GM21529 (cell line): ENCODE data around the gene PIAS4.

ENCODE experiments used
- ATAC-seq: cut with Tn5 transposase; IDR thresholded peaks from one replicate; pipeline ENCODE4 v1.9.1; 2021; ENCODE audit not compliant: unreplicated experiment

Gene PIAS4

DNA sequence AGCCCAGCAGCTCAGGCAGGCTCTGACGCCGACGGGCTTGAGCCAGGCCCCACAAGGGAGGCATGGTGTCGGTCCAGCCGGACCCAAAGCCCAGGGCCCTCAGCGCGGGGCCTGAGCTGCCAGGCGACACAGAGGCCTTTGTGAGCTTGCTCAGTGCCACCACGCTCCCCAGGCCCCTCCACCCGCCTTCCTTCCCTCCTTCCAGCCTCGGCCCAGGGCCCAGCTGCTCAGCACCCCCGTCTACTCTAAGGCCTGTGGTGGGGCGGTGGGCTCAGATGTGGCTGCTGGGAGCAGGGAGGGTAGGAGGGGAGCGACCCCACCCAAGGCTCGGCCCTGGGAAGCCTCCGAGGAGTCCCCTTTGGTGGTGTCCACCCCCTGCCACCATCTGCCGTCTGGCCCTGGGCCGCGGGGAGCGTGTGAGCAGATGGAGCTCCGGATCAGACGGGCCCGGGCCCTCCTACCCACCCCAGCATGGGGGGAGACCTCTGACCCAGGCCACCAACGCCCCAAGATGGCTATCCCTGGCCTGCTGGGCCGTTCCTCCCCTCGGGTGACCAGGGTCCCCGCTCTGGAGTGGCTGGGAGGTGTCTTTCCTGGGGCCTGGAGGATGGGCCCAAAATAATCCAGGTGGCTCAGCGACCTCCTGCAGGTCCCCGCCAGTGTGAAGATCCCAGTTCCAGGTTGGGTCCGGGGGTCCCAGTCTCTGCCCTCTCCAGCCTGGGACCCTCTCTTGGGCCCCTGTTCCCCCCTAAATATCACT lies 51.3 kb downstream of the PIAS4 start:
- ATAC-seq, result no peak

DNA sequence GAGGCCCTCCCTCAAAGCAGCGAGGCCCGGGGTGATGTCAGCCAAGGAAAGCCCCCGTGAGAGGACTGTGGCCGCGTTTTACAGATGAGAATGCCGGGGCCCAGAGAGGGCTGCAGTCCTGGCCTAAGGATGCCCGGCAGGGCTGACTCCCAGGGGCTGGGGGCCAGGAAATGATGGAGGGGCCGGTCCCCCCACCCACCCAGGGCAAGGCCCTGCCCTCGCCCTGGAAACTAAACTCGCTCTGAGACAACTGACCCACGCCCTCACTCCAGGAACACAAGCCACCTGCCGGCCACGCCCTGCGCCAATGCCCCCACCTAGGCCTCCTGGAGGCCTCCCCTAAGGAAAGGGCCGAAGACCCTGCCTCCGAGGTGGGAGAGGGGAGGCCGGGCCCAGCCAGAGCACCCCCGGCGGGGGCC lies 51.9 kb downstream of the PIAS4 start:
- no peak for ATAC-seq

DNA sequence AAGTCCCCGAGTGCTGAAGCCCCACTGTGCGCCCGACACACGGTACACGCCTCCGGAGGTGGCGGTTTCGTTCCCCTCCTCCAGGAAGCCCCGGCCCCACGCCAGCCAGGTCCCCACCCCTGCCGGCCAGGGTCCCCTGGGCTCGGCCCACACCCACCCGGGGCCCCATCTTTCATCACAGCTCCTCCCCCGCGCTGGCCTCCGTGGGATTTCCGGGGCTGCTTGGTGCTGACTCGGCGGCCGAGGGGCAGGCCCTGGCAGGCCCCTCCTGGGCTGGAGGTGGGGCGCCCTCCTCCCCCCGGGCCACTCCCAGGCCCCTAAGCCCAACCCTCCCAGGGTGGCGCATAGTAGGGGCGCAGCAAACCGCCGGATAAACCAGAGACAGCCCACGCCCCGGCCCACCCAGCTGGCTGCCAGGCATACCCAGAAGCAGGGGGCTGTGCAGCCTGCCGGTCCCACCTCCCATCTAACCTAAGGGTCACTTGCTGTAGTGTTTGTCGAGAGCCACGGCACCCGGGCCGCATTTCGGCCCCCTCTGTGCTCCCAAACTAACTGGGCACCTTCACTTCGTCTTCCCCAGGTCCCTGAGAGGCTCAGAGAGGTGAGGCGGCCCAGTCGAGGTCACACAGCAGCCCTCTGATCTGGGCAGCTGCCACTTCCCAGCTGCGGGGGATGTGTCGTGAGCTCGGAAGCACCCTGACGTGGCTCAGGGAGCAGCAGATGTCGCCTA lies 52.5 kb downstream of the PIAS4 start:
- ATAC-seq, result peak; percentile 28

DNA sequence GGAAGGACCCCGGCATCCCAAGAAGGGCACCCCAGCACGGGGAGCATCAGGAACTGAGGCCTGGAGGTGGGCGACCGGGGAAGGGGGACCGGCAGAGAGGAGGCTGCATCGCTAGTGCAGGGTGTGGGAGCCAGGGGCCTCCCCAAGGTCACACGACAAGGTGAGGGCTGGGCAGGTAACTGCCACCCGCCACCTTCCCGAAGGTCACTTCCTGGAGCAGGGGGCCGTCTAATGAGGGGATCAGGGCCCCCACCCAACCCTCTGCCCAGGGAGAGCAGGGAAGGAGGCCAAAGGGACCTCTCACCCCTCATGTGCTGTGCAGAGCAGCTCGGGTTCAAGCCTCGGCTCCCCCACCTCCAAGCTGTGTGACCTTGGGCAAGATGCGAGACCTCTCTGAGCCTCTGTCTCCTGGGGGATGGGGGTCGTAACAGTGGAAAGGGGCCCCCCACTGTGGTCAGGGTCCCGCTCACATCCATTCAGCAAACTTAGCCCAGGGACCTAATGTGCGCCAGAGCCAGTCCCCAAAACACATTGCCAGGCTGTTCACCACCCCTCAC lies 53.2 kb downstream of the PIAS4 start:
- no peak for ATAC-seq

DNA sequence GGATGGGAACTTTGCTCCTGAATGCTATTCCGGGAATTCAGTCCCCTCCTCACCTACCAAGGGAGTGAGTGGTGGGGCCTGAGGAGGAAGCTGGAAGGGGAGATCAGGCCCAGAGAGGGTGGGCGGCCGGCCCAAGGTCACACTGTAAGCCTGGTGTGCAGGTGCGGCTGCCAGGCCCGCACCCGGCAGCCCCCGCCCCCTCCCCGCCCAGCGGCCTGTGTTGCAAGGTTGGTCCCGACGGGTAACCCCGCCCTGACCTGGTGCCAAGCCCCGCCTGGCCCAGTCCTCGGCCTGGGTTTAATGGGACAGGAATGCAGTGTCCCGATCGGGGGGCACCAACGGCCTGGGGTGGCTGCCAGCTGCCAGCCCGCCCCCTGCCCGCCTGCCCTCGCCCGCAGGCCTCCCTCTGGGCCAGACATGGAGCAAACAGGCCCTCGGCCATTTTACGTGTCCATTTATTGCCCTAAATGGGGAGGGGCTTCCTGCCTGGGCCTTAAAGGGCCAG lies 53.7 kb downstream of the PIAS4 start:
- ATAC-seq, result no peak

DNA sequence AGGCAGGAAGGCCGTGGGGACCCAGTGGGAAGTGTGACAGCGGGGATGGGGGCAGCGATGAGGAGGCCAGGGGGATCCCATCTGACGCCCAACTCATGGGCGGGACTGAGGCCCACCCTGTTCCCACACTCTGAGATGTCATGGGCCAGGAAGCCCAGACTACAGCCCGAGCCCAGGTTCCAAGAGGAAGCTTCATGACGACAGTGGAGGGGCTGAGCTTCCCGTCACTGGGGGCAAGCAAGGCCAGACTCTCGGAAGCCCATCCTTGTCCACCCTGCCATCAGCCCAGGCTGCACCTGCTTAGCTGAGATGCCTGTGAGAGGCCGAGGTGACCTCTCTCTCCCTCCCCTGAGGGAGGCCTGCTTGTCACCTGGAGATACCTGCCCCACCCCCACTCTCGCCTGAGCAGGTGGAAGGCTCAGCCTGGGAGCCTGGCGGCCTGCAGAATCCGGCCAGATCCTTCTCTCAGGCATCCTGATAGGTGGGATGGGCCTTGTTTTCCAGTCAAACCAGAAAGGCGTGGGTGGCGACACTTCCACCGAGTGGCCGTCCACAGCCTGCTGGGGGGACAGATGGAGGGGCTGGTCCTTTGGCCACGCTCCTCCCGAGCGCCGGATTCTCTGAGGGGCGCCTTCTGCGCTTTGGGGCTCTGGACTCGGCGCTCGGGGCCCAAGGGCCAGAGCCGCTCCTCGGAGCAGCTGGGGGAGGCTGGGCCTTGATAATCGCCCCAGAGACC lies 54.3 kb downstream of the PIAS4 start:
- no peak for ATAC-seq

DNA sequence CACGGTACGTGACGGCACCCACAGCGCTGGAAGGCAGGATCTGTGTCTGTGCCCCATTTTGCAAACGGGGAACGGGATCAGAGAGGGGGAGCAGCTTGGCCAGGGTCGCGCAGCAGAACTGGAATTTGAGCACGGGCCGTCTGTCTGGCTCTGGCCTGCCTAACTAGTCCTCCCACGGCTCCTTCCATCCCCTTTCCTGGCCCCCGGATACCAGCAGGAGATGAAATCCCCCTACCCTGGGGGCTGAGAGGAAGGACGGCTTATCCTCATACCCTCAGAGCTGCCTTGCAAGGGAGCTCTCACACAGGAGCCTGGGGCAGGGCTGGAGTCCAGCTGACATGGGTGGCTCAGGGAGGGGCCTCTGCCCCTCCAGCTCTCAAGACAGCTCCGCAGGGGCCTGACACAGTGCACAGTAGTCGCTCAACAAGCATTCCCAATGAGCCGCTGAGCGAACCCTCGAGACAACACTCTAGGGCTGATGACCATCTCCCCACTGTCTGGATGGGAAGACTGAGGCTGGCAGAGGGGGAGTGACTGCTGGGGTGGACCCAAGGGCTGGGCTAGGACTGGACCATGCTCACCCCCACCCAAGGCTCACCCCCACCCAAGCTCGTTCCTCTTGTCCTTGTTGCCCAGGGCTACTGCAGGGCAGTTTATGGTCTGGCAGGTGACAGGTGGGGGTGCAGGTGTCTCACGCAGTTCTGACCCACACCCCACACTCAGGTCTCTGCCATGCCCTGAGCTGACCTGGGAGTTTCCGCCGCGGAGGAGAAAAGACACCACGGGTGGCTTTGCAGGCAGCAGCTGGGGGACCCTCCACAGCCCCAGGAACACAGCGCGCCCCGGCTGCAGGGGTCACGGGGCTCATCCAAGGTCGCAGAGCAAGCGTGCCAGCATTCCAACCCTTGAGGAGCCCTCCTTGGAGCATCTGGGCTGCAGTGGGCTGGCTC lies 55.2 kb downstream of the PIAS4 start:
- ATAC-seq, result no peak

DNA sequence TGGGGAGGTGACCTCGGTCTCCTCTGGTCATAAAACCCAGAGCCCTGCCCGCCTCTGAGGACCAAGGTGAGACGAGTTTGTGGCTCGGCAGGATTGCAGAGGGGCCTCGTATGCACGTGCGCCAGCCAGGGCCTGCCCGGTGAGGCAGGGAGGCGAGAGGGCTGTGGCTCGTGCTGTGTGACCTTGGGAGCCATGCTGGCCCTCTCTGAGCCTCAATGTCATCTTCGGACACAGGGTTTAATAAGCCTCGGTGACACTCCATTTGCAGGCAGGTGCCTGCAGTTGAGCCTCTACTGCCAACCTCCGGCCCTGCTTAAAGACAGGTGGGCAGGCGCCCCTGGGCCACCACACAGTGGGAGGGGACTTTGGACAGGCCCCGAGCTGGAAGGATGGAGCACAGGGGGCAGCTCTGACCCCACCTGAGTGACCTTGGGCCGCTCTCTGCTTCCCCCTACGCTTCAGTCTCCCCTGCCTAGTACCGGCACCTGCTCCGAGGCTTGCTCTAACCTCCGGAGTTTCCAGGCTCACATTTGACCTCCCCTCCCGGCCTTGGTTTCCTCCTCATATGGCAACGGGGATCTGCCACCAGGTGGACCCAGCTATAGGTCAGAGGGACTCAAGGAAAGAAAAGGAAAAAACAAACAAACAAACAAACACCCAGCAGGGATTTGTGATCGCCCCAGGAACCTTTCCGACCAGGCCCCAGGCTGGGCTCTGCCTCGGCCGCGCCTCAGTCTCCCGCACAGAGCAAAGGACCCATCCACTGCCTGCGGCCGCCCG lies 56.0 kb downstream of the PIAS4 start:
- ATAC-seq, result no peak

DNA sequence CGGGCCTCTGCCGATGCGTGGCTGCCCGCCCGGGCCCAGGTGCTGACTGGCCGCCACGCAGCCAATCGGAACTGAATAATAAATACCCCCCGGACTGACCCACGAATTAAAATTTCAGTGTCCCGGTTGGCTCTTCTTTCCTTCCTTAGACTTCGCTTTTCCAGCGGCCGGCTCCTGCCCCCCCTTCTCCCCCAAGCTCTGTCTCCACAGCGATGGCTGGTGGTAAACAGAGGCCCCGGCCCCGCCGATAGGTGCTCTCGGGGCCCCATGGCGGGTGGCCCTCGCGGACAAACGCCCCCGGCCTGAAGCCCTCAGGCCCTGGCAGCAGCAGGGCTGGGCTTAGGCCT lies 56.6 kb downstream of the PIAS4 start:
- ATAC-seq, result no peak

DNA sequence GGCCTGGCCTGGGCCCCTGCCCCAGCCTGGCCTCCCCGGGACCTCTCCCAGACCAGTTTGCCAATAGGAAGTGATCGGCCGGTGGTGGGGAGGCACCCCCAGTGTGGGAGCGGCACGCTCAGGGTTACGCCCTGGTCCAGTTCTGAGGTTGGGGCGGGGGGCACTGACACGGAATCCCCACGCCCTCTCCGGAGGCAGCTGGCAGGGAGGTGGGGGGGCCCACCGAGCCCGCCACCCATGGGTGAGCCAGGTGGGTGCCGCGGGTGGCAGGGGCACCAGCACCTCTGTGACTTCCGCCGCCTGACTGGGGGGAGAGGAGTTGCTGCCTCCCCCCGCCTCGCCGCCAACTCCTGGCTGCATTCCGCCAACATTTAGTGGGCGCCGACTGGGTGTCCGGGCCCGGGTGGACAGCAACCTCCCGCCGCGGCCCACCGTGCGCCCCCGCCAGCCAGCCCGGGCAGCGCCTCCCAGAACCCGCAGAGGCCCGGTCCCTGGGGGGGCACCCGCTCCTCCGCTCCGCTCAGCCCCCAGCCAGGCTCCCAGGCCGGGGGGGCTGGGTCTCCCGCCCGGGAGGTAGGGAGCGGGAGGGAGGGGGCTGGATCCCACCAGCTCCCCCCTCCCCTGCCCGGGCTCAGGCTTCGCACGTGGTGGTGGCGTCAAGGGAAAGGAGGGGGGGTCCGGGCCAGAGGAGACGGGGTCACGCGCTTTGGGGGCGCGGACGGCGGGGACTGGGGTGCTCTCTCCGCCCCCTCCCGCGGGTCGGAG lies 57.1 kb downstream of the PIAS4 start:
- ATAC-seq, result peak; percentile 1

DNA sequence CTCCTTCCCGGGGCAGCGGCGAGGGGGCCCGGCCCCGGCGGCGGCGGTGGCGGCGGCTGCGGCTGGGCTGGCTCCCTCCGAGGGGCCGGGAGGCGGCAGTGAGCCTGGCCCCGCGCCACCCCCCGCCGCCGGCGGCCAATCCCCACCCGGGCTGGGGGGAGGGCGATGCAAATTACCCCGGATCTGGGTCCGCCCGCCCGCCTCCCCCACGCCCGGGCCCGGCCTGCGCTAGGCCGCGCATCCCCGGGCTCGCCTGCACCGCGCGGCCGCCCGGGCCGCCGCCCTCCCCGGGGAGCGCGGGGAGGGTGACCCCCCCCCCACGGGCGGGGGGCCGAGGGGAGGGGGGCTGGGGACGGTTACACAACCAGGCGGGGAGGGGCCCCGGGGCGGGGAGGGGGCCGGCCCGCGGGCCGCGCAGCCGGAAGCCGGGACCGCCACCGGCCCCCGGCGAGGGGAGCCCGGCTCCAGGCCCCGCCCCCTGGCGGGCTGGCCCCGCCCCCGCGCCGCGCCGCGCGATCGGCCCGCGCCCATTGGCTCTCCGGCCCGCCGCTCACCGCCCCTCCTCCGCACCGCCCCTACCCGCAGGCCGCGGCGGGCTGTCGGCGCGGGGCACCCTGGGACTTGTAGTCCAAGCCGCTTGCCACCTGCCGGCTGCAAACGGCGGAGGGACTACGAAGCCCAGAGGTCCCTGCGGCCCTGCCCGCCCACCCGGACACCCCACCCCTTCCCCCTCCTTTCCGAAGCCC lies 58.1 kb downstream of the PIAS4 start:
- ATAC-seq, result peak; percentile 63

DNA sequence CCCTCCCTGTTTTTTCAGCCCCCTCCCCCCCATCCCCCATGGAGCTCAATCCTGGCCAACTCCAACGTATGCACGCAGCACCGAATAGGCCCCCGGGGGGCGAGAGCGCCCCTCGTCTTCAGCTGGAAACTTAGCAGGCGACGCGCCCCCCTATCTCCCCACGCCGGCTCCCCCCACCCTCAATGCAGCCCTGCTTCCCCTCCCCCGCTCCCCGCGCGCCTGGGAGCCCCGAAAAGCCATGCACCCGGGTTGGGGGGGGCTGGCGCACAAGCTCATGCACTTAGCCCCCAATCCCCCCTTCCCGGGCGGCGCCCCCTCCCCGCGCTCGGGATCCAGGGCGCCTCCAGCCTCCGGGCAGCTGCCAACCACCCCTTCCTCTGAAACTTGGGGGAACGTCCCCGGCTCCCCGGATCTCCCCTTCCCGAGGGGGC lies 58.7 kb downstream of the PIAS4 start:
- no peak for ATAC-seq

DNA sequence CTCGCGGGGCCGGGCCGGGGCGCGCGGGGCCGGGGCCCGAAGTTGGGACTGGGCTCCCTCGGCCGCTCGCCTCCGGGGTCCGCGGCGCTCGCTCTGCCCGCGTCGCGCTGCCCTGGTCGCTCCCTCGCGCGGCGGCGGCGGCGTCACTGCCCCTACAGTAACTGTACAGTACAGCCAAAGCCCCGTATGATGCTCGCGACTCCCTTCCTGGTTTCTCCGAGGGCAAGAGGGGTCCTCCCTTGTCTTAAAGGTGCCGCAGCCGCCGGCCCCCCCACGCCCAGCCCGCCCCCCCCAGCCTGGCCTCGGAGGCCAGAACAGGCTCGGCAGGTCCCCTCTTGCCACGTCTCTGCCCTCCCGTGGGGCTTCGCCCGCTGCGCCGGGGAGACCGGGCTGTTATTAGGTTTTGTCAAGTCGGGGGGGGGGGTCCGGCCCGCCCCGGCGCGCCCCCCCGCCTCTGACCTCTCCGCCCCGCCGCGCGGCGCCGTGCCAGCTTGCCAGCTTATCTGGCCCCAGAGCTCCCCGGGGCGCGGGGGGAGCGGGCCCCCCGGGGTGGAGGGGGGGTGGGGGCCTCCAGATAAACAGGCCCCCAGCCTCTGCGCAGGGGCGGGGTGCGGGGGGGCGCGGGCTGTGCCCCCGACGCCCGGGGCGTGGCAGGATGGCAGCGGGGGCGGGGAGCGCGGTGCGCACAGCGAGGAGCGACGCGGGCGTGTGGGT lies 59.3 kb downstream of the PIAS4 start, which contains the start of gene ZBTB7A:
ZBTB7A (minus strand) TSS at position 218 of the 714 bp plus-strand sequence. CDS start 11,667 bp downstream, outside the sequence.
- no peak for ATAC-seq

DNA sequence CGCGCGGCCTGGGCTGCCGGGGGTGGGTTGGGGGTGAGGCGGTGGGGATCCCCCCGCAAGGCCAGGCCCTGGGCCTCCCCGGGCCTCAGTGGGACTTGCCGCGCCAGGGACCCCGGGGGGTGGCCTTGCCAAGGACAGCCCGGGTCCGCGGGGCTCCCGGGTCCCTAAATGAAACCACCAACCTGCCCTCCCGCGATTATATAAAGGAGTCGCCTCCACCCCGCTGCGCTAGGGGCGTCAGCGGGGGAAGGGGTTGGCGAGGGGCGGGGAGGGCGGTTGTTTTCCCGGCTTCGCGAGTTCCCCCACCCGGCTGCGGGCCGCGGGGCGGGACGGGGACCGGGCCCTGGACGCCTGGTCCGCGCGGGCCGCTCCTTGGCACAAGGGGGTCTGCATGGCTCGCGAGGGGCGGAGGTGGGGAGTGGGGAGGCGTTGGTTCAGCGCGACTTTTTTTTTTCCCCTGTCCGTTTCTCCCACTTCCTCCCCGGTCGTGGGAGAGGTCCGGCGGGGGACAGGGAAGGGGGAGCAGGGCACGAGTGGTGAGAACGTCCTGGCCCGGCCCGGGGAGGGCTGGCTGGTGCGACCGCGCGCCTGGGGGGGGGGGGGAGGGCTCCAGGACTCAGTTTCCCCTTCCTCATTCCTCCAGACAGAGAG lies 60.0 kb downstream of the PIAS4 start:
- ATAC-seq, result no peak

DNA sequence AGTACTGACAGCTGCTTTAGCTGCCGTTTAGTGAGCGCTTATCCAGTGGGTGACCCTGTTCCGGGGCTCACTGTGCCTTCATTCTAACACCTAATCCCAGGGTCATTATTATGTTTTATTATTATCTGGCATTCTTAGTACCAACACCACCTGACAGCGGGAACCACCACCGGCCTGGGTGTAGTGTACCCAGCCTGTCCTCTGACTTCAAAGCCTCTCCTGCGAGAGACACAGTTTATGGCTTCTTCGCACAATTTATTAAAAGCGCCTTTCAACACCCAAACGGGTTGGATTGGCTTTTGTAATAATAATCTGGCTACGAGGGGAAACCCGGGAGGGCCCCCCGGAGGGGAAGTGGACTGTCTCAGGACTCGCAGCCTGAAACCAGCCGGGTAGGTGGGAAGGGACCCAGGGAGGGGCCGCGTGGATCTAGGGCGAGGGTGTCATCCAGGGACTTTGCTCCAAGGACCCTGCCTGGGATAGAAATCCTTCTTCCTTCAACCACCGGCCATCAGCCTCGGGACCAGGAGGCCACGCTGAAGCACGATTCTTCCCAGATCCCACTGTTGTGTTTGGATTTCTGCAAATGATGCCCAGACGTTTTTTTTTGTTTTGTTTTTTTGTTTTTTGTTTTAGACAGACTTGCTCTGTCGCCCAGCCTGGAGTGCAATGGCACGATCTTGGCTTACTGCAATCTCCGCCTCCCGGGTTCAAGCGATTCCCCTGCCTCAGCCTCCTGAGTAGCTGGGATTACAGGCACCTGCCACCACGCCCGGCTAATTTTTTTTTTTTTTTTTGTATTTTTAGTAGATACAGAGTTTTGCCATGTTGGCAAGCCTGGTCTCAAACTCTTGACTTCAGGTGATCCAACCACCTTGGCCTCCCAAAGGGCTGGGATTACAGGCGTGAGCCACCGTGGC lies 60.8 kb downstream of the PIAS4 start:
- ATAC-seq, result no peak
